NCI-H774 (cell line): ENCODE measurements around the gene A3GALT2.
"Not testable (repeated sequence)": the region's sequence is repeated elsewhere in the genome, so short reads cannot be mapped to it uniquely, and the experiment has no call there.

Experiments used
- DNase-seq: peaks from one replicate; lab custom pipeline; 2025; lab: John Stamatoyannopoulos, UW

The A3GALT2 gene

GRCh38 chr1:33311706-33312412, 9.0 kb downstream of the A3GALT2 start:
- DNase-seq = no peak

DNA sequence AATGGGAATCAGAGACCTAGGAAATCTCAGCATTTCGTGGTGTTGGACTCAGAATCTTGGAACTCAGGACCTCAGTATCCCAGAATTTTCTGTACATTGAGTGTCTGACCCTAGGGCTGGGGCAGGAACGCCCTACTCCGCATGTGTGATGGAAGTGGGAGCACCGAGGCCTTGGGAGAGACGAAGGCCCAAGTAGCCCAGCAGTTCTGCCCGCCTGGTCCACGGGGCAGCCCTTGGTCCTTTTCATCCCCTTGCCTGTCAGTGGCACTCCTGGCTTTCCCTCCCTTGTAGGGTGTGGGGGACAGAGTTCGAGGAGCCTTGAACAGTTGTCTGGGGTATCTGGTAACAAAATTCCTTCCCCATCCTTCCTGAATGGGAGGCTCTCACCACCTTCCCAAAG, 10.2 kb downstream of the A3GALT2 start:
- no peak for DNase-seq

GRCh38 chr1:33309351-33309750, 11.5 kb downstream of the A3GALT2 start:
- DNase-seq = not testable (repeated sequence)

DNA sequence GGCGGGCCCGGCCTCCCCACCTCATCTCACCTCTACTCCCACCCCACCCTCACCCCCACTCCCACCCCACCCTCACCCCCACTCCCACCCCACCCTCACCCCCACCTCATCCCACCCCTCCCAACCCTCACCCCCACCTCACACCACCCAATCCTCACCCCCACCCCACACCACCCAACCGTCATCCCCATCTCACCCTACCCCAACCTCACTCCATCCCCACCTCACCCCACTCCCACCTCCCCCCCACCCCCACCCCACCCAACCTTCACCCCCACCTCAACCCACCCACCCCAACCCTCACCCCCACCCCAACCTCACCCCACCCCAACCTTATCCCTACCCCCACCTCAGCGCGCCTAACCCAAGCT, 13.4 kb downstream of the A3GALT2 start:
- DNase-seq = no peak

GRCh38 chr1:33306653-33307493, 14.0 kb downstream of the A3GALT2 start:
- DNase-seq = no peak

- DNase-seq = no peak
Observed at GRCh38 chr1:33305816-33306652, 14.9 kb downstream of the A3GALT2 start.

DNA sequence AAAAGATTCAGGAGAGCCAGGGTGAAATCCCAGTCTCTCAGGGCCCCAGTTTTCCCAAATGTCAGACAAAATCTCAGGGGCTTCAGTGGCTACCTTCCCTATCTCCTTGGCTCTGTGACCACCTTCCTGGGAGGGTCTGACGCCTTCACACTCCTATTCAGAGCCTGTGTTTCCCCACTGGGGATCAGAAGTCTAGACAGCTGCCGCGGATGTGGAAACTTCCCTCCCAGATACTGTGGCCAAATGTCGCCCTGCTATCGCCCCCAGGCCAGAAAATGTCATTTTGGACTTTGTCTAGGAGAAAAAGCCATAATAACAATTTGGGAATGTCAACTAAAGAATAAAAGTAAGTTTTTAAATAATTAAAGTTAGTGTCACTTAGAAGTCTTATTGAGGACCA, 15.9 kb downstream of the A3GALT2 start:
- DNase-seq = no peak

- DNase-seq = no peak
Observed at GRCh38 chr1:33302325-33302724, 18.6 kb downstream of the A3GALT2 start.

GRCh38 chr1:33301273-33301984, 19.5 kb downstream of the A3GALT2 start:
- no peak for DNase-seq

- DNase-seq = no peak
Observed at GRCh38 chr1:33300673-33301072, 20.2 kb downstream of the A3GALT2 start.

DNA sequence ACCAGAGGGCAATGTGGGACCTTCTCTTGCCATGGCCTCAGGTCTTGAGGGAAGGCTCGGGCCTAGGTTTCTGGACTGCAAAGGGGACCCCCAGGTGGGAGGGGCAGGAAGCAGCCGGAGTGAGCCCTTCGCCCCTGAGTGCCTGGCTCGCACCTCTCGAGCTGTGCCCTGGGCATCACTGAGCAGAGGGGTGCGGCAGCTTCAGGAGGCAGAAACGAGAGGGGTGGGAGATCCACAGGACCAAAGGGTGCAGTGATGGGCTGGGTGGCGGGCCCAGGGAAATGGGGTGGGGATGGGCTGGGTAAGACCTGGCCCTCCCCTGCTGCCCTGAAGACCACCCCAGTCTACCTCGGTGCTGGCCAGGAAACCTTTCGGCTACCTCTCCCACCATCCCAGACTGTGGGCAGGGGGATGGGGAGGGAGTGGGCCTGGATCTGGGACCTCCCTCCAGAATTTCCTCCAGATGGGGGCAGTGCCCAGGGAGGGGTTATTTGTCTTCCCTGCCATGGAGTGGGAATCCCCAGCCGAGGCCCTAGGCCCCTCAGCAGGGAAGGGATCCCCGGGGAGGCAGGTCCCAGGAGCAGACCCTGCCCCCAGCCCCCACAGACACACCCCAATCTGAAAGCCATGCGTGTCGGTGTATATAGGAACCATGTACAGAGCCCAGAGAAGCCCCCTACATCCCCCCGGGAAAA, 21.3 kb downstream of the A3GALT2 start:
- DNase-seq = no peak

GRCh38 chr1:33298623-33299277, 22.1 kb downstream of the A3GALT2 start:
- DNase-seq = peak; percentile 64

DNA sequence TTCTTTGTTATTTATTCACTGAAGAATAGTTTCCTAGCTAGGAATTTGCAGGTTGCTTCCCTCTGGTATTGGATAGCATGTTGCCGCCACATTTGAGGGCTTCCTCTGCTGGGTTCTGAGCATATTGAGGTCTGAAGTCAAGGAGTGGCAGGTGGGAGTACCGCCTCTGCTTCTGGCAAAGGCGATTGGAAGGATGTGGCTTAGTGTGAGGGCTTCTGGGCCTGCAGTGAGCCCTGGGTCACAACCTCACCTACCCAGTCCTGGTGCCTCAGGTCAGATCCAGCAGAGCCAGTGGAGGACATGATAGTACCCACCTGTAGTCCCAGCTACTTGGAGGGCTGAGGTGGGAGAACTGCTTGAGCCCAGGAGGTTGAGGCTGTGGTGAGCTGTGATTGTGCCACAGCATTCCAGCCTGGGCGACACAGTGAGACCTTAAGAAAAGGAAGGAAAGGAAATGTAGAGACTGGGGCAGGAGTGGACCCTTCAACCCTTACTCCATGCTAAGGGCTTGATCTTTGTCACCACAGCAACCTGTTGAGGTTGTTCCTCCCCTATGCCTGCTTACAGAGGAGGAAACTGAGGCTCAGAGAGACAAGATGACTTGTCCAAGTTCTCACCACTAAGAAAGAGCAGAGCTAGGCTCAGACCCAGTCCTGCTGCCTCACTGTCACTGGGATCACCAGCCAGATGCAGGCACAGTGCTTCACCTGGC, 22.8 kb downstream of the A3GALT2 start:
- DNase-seq = no peak

DNA sequence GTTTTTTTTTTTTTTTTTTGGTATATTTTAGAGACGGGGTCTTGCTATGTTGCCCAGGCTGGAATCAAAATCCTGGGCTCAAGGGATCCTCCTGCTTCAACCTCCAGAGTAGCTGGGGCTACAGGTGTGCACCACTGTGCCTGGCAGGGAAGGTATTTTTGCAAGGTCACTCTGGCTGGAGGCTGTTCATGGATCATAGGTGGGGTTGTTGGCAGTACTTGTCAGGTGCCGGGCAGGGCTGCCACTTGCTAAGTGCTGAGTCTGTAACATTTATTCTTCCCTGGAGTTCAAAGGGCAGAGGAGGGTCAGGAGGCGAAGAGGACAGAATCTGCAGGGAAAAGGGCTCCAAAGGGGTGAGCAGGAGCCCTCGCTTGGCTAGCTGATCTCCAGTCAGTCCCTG, 24.1 kb downstream of the A3GALT2 start:
- no peak for DNase-seq

GRCh38 chr1:33296082-33296458, 24.8 kb downstream of the A3GALT2 start:
- no peak for DNase-seq

DNA sequence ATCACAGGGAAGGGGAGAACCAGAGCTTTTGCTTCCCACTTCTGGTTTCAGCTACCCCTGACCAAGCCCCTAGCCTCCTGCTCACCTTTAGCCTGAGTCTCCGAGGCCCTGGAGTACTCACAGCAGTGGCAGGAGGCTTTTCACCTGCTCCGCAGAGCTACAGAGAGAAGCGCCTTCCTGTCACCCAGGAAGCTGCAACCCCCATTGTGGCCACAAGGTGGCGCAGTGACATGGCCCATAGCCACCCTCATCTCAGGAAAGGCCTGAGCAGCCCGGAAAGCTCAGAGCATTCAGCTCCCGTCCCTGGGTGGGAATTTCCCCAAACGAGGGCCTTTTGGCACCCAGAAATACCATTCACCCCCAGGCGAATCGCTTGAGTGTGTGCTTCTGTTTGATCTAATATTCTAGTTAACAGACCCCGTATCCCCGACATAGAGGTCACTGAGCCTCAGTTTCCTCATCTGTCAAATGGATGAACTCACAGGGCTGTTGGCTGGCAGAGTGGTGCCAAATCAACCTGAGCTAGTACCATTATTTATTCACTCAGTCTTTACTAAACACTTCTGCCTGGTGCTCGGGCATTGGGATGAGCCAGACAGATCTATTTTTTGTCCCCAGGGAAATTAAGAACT, 25.3 kb downstream of the A3GALT2 start:
- peak; percentile 92 for DNase-seq

DNA sequence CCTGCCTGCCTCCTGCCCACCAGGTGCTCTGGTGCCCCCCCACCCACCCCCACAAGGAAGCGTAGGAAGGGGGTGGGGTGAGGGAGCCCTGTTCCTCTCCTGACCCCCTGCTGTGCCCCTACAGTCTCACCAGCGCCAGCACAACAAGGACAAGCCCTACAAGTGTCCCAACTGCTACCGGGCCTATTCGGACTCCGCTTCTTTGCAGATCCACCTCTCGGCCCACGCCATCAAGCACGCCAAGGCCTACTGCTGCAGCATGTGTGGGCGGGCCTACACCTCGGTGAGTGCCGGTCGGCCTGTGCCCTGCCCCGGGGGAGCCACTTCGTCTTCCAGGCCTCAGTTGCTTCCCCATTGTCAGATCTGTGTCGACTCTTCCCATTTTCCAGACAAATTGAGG, 25.9 kb downstream of the A3GALT2 start:
- DNase-seq = no peak

DNA sequence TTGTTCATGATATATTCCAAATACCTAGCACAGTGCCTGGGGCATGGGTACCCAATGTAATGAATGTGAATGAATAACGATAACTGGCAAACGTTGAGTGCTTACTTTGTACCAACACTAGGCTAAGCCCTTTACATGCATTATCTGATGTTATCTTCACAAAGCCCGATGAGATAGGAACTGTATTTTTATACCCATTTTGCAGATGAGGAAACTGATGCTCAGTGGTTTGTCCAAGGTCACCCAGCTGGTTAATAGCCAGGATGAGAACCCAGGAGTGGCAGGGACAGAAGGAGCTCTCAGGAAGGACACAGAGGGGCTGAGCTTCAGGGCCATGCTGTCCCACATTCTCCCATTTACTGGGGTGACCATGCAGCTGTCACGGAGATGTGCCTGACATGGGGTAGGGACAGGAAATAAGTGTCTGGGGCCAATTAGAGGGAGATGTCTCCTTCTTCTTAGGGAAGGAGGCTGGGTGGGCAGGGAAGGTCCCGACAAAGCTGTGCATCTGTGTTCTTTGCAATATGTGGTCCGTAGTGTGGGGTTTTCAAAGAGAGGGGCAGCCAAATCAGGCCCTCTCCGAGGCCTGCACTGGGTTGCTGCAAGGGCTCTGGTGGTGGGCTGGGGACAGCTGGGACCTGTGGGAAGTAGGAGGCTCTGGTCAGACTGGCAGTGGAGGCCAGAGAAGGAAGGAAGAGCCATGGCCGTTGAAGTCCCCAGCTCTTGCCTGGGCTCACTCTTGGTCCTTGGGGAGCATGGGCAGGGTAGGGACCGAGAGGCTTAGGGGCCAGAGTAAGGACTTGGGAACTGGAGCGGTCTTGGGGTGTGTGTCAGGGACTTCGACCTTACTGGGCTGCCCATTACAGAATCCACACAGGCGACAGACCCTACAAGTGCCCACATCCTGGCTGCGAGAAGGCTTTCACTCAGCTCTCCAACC, 26.6 kb downstream of the A3GALT2 start:
- no peak for DNase-seq
